GM12872 (cell line): Measurements from ENCODE around the gene C19orf38.

Experiments
- CTCF ChIP-seq: IDR thresholded peaks from 3 replicates; pipeline ENCODE4 v1.5.1; 2011; ENCODE audit warnings: low read depth, mild to moderate bottlenecking, low read length, moderate library complexity; ENCODE audit not compliant: insufficient read depth

The C19orf38 gene

GRCh38 chr19:10848230-10848856 lies at the start of gene C19orf38:
TSS of gene C19orf38 (plus strand) at chr19:10848415. CDS start at chr19:10848509, 94 bp downstream.
- no peak for TF ChIP-seq CTCF

GRCh38 chr19:10800488-10800887 lies 47.7 kb upstream of the C19orf38 start:
- no peak for TF ChIP-seq CTCF

- TF ChIP-seq CTCF = no peak
Observed at GRCh38 chr19:10802479-10802878, 45.7 kb upstream of the C19orf38 start.

GRCh38 chr19:10803252-10803651 lies 45.0 kb upstream of the C19orf38 start:
- no peak for TF ChIP-seq CTCF

GRCh38 chr19:10805065-10805757 lies 43.0 kb upstream of the C19orf38 start:
- TF ChIP-seq CTCF = no peak

GRCh38 chr19:10805758-10806247 lies 42.4 kb upstream of the C19orf38 start:
- no peak for TF ChIP-seq CTCF

- no peak for TF ChIP-seq CTCF
Observed at GRCh38 chr19:10808937-10809649, 39.1 kb upstream of the C19orf38 start.
